Panc1 (cell line): Measurements from ENCODE around the gene COTL1. TPM values are rescaled to one million over a fixed set of nuclear protein-coding genes. Genes with fewer than 3 reads are reported as not detected.

Experiments used
- ATAC-seq: fragments of 200-7000 bp; cut with Tn5 transposase; 2 replicates; pipeline ENCODE4 v1.9.1; 2020; ENCODE audit warnings: mild to moderate bottlenecking, moderate library complexity
- BruUV-seq: library from RNA; stranded (reverse); fragments of 400-500 nt; replicated peaks from 2 replicates; lab custom pipeline; 2021; lab: Mats Ljungman, UMichigan
- CTCF ChIA-PET: fragments of 300-600 bp; sonication (Branson Sonifier 250); formaldehyde crosslinking; loops from one replicate; lab custom pipeline; 2022; ENCODE audit warnings: antibody characterized with exemption; lab: Charles Lee
- POLR2A ChIA-PET: fragments of 300-600 bp; sonication (Branson Sonifier 250); formaldehyde crosslinking; loops from one replicate; lab custom pipeline; 2022; ENCODE audit warnings: antibody characterized with exemption; lab: Charles Lee
- DNase-seq: peaks from one replicate; pipeline ENCODE4 v3.0.0-alpha.2; 2010; ENCODE audit warnings: low read depth, low spot score
- H3K27ac ChIP-seq: 2 replicates; pipeline ENCODE4 v1.5.1; 2011; ENCODE audit warnings: mild to moderate bottlenecking, low read length, inconsistent platforms
- H3K27me3 ChIP-seq: fragments of 200-500 bp; sonication (Bioruptor generic); 2 replicates; pipeline ENCODE4 v1.6.0; 2014; ENCODE audit warnings: low read length, inconsistent platforms; ENCODE audit not compliant: control insufficient read depth, insufficient read depth
- H3K36me3 ChIP-seq: fragments of 200-500 bp; sonication (Bioruptor generic); 2 replicates; pipeline ENCODE4 v1.5.1; 2014; ENCODE audit warnings: inconsistent platforms, mild to moderate bottlenecking, low read length, moderate library complexity; ENCODE audit not compliant: control insufficient read depth, insufficient read depth
- H3K4me1 ChIP-seq: 2 replicates; pipeline ENCODE4 v1.5.1; 2011; ENCODE audit warnings: inconsistent platforms, mild to moderate bottlenecking, low read length, moderate library complexity; ENCODE audit not compliant: control insufficient read depth, insufficient read depth
- H3K4me3 ChIP-seq, 2 experiments: 2 replicates each; pipeline ENCODE4 v1.5.1; 2011 to 2012; ENCODE audit warnings: low read depth in 2 of 2, low read length in 2 of 2, mild to moderate bottlenecking in 2 of 2, inconsistent platforms in 1 of 2, moderate library complexity in 1 of 2
- H3K9me3 ChIP-seq: fragments of 200-500 bp; sonication (Bioruptor generic); 2 replicates; pipeline ENCODE4 v1.5.1; 2014; ENCODE audit warnings: low read depth, mild to moderate bottlenecking, inconsistent platforms, low read length, moderate library complexity; ENCODE audit not compliant: control insufficient read depth, insufficient read depth
- POLR2AphosphoS5 ChIP-seq: IDR thresholded peaks from 2 replicates; pipeline ENCODE4 v1.6.1; 2012; ENCODE audit warnings: mild to moderate bottlenecking, low read depth, low read length, moderate library complexity
- SIN3A ChIP-seq: IDR thresholded peaks from 2 replicates; pipeline ENCODE4 v1.6.1; 2012; ENCODE audit warnings: low read depth, mild to moderate bottlenecking, low read length, moderate library complexity, borderline replicate concordance; ENCODE audit not compliant: insufficient read depth
- TCF7L2 ChIP-seq: IDR thresholded peaks from 2 replicates; pipeline ENCODE4 v1.6.1; 2011; ENCODE audit warnings: mild to moderate bottlenecking, low read depth, low read length, inconsistent platforms
- in situ Hi-C: cut with HindIII; loops from 2 replicates; pipeline ENCODE4 v1.10.0; 2016; ENCODE audit warnings: low sequenced_read_pairs, low pct_unique_long_range_greater_than_20kb
- intact Hi-C: fragments of 100-400 bp; cut with micrococcal nuclease; formaldehyde crosslinking; loops from one replicate; pipeline ENCODE4 v1.10.0; 2022; ENCODE audit not compliant: unreplicated experiment
- total RNA-seq: library from RNA; stranded (reverse); gene quantifications from one replicate; pipeline ENCODE4 v1.2.1, GENCODE V29; 2021; ENCODE audit not compliant: unreplicated experiment
- TF ChIP-seq, protein P1 (sequence below), 2 experiments: IDR thresholded peaks; 2 replicates each; pipeline ENCODE4 v1.6.1; 2011 to 2012; ENCODE audit warnings: low read depth in 2 of 2, control low read depth in 1 of 2, low read length in 1 of 2, mild to moderate bottlenecking in 1 of 2, moderate library complexity in 1 of 2; ENCODE audit not compliant: insufficient read depth in 1 of 2
- TF ChIP-seq, protein P2 (sequence below): fragments of 450-650 bp; IDR thresholded peaks from 2 replicates; pipeline ENCODE4 v1.5.1; 2017; ENCODE audit warnings: mild to moderate bottlenecking

Gene COTL1
- total RNA-seq, 1 experiment from 2014 or later: 302 TPM

DNA sequence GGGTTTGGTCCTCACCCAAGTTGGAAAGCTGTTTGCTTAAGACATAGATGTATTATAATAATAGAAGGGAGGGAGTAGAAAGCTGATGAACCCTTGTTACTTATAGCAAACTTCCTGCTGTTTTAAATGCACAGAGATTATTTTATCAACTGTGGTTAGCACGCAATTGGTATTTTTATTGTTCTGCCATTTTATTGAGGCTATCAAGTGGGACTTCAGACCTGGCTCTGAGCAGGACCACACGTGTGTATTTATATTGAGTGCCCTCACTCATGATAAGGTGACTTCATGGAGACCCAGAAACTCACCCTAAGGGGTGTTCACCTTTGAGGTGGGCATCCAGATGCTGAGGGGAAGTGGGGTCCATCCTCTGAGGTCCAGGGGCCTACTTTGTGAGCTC, 47.5 kb upstream of the COTL1 start:
- Histone ChIP-seq H3K4me1 (no peaks in the 10 kb centered on the region), H3K27ac (no peak overlapping the region), H3K27me3 (no peaks in the 10 kb centered on the region), H3K9me3 (no peaks in the 10 kb centered on the region), H3K4me3 (no peak overlapping the region), H3K36me3 (no peaks in the 10 kb centered on the region)
- ChIA-PET POLR2A (no interaction called here), CTCF (no interaction called here)
- in situ Hi-C loops (no loop called here), intact Hi-C loops (no loop called here)
- DNase-seq (no peak), ATAC-seq (no peak)
- TF ChIP-seq SIN3A: no peak
- TF ChIP-seq TCF7L2: no peak
- TF ChIP-seq, protein P1, sequence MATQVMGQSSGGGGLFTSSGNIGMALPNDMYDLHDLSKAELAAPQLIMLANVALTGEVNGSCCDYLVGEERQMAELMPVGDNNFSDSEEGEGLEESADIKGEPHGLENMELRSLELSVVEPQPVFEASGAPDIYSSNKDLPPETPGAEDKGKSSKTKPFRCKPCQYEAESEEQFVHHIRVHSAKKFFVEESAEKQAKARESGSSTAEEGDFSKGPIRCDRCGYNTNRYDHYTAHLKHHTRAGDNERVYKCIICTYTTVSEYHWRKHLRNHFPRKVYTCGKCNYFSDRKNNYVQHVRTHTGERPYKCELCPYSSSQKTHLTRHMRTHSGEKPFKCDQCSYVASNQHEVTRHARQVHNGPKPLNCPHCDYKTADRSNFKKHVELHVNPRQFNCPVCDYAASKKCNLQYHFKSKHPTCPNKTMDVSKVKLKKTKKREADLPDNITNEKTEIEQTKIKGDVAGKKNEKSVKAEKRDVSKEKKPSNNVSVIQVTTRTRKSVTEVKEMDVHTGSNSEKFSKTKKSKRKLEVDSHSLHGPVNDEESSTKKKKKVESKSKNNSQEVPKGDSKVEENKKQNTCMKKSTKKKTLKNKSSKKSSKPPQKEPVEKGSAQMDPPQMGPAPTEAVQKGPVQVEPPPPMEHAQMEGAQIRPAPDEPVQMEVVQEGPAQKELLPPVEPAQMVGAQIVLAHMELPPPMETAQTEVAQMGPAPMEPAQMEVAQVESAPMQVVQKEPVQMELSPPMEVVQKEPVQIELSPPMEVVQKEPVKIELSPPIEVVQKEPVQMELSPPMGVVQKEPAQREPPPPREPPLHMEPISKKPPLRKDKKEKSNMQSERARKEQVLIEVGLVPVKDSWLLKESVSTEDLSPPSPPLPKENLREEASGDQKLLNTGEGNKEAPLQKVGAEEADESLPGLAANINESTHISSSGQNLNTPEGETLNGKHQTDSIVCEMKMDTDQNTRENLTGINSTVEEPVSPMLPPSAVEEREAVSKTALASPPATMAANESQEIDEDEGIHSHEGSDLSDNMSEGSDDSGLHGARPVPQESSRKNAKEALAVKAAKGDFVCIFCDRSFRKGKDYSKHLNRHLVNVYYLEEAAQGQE (IDR thresholded peaks at IDR 0.05; ENCODE audit: insufficient read depth in 1 of 2, low read depth in 2 of 2, low read length in 1 of 2): no peak
- TF ChIP-seq, protein P2, sequence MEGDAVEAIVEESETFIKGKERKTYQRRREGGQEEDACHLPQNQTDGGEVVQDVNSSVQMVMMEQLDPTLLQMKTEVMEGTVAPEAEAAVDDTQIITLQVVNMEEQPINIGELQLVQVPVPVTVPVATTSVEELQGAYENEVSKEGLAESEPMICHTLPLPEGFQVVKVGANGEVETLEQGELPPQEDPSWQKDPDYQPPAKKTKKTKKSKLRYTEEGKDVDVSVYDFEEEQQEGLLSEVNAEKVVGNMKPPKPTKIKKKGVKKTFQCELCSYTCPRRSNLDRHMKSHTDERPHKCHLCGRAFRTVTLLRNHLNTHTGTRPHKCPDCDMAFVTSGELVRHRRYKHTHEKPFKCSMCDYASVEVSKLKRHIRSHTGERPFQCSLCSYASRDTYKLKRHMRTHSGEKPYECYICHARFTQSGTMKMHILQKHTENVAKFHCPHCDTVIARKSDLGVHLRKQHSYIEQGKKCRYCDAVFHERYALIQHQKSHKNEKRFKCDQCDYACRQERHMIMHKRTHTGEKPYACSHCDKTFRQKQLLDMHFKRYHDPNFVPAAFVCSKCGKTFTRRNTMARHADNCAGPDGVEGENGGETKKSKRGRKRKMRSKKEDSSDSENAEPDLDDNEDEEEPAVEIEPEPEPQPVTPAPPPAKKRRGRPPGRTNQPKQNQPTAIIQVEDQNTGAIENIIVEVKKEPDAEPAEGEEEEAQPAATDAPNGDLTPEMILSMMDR: no peak
- no peak for TF ChIP-seq POLR2AphosphoS5
- no TSS peak for BruUV-seq

DNA sequence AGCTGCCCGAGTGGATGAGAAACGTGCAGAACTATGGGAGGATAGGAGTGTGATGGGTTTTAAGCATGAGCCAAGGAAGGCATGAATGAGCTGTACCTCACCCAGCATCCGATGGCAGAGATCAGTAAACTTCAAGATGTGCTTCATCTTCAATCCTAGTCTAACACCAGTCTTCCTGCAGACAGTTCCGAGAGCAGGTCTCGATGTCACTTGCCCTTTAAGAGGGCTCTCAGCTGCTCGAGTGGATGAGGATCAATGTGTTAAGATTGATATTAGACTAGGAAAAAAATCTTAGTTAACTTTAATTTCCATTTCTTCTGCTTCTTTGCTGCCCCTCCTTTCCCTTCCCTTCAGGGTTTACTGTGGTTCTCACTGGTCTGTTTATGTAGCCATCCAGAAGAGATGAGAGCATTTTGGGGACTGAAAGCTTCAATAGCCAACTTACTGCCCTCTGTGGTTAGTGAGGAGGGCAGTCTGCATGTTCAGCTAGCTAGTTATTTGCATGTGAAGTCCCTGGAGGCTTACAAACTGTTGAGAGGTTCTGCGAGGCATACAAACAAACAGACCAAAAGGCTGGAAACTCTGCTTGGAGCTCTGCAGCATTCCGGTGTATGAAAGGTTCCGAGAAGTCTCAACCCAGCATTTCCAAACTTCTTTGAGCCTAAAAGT, 45.7 kb upstream of the COTL1 start:
- ATAC-seq: no peak
- POLR2A ChIA-PET: no interaction called here
- no peaks in the 10 kb centered on the region for H3K4me1 ChIP-seq
- H3K36me3 ChIP-seq: no peaks in the 10 kb centered on the region
- CTCF ChIA-PET: no interaction called here
- H3K4me3 ChIP-seq: no peak overlapping the region
- DNase-seq: no peak
- BruUV-seq: no TSS peak
- intact Hi-C loops (no loop called here), in situ Hi-C loops (no loop called here)
- H3K27ac ChIP-seq: no peak overlapping the region
- TF ChIP-seq, protein P2: no peak
- TF ChIP-seq POLR2AphosphoS5 (no peak), SIN3A (no peak), TCF7L2 (no peak)
- TF ChIP-seq, protein P1 (IDR thresholded peaks at IDR 0.05; ENCODE audit: insufficient read depth in 1 of 2, low read depth in 2 of 2, low read length in 1 of 2): no peak
- no peaks in the 10 kb centered on the region for H3K9me3 ChIP-seq
- no peaks in the 10 kb centered on the region for H3K27me3 ChIP-seq
